Neural crest cell (in vitro differentiated cells): ENCODE measurements around the gene NUFIP1. TPM values are rescaled to one million over a fixed set of nuclear protein-coding genes. Genes with fewer than 3 reads are reported as not detected.

ENCODE experiments used
- DNase-seq: peaks from one replicate; pipeline ENCODE4 v3.0.0; 2021; ENCODE audit warnings: low read depth, mixed read lengths, low spot score
- H3K27ac Mint-ChIP-seq: one replicate; pipeline ENCODE4 v1.8.0; 2021; ENCODE audit warnings: mild to moderate bottlenecking, mixed read lengths; ENCODE audit not compliant: unreplicated experiment
- H3K27me3 Mint-ChIP-seq: 2 replicates; pipeline ENCODE4 v1.8.0; 2021; ENCODE audit warnings: low read depth, mild to moderate bottlenecking, mixed read lengths
- H3K36me3 Mint-ChIP-seq: 2 replicates; pipeline ENCODE4 v1.8.0; 2021; ENCODE audit warnings: low read depth, mild to moderate bottlenecking, mixed read lengths
- H3K4me1 Mint-ChIP-seq: 2 replicates; pipeline ENCODE4 v1.8.0; 2021; ENCODE audit warnings: mixed read lengths
- H3K4me3 Mint-ChIP-seq: one replicate; pipeline ENCODE4 v1.8.0; 2021; ENCODE audit warnings: mild to moderate bottlenecking, mixed read lengths
- H3K9me3 Mint-ChIP-seq: 2 replicates; pipeline ENCODE4 v1.8.0; 2021; ENCODE audit warnings: mixed read lengths
- CTCF ChIP-seq: fragments of 200-600 bp; sonication (generic); conservative IDR thresholded peaks from 2 replicates; pipeline ENCODE4 v1.5.0; 2021; ENCODE audit warnings: antibody characterized with exemption, mild to moderate bottlenecking
- total RNA-seq: library from RNA; stranded (reverse); gene quantifications from 2 replicates; pipeline ENCODE4 v1.2.1, GENCODE V29; 2021

NUFIP1 gene
- total RNA-seq, 1 donor from 2014 or later, result 11.6 TPM

- no peak for DNase-seq
- no peak for TF ChIP-seq CTCF
- Mint-ChIP-seq H3K27ac (no peak overlapping the region), H3K4me1 (peaks cover 24% of the 10 kb centered on the region), H3K36me3 (no peaks in the 10 kb centered on the region), H3K9me3 (no peaks in the 10 kb centered on the region), H3K27me3 (peaks cover 6% of the 10 kb centered on the region), H3K4me3 (no peak overlapping the region)
Observed at GRCh38 chr13:44929692-44930091, 59.6 kb downstream of the NUFIP1 start.

GRCh38 chr13:44927968-44928367 is 61.3 kb downstream of the NUFIP1 start:
- no peak for TF ChIP-seq CTCF
- H3K9me3 Mint-ChIP-seq, result no peaks in the 10 kb centered on the region
- H3K4me3 Mint-ChIP-seq, result no peak overlapping the region
- H3K27me3 Mint-ChIP-seq, result peaks cover 8% of the 10 kb centered on the region
- peaks cover 22% of the 10 kb centered on the region for H3K4me1 Mint-ChIP-seq
- no peak for DNase-seq
- no peak overlapping the region for H3K27ac Mint-ChIP-seq
- H3K36me3 Mint-ChIP-seq, result no peaks in the 10 kb centered on the region

- H3K27me3 Mint-ChIP-seq, result peaks cover 8% of the 10 kb centered on the region
- peaks cover 10% of the 10 kb centered on the region for H3K4me1 Mint-ChIP-seq
Observed at GRCh38 chr13:44921931-44922758, 67.1 kb downstream of the NUFIP1 start.

GRCh38 chr13:44921246-44921877 is 67.9 kb downstream of the NUFIP1 start:
- Mint-ChIP-seq H3K9me3 (no peaks in the 10 kb centered on the region), H3K27me3 (peaks cover 8% of the 10 kb centered on the region), H3K4me1 (peaks cover 10% of the 10 kb centered on the region), H3K4me3 (peak overlapping the region; percentile 56), H3K36me3 (no peaks in the 10 kb centered on the region), H3K27ac (no peak overlapping the region)
- no peak for DNase-seq
- TF ChIP-seq CTCF, result no peak

More at GRCh38 chr13:44921931-44922758, 67.1 kb downstream of the NUFIP1 start:
- H3K36me3 Mint-ChIP-seq, result no peaks in the 10 kb centered on the region
- H3K27ac Mint-ChIP-seq, result no peak overlapping the region
- H3K4me3 Mint-ChIP-seq, result peak overlapping the region; percentile 56
- no peaks in the 10 kb centered on the region for H3K9me3 Mint-ChIP-seq
- no peak for TF ChIP-seq CTCF
- DNase-seq, result no peak

GRCh38 chr13:44920013-44920412 is 69.3 kb downstream of the NUFIP1 start:
- Mint-ChIP-seq H3K9me3 (no peaks in the 10 kb centered on the region), H3K27ac (no peak overlapping the region), H3K36me3 (no peaks in the 10 kb centered on the region), H3K4me3 (peak overlapping the region; percentile 73), H3K27me3 (peaks cover 5% of the 10 kb centered on the region), H3K4me1 (peaks cover 10% of the 10 kb centered on the region)
- no peak for DNase-seq
- no peak for TF ChIP-seq CTCF
